HCT116 (cell line): ENCODE data around the gene IGDCC3. TPM values are rescaled to one million over a fixed set of nuclear protein-coding genes. Genes with fewer than 3 reads are reported as not detected.
A peak's percentile ranks its signal among the peaks of the same experiment; 100 is the strongest.

Experiments used
- ATAC-seq: fragments of 200-7000 bp; cut with Tn5 transposase; 2 replicates; pipeline ENCODE4 v1.9.1; 2020; ENCODE audit warnings: mild to moderate bottlenecking, moderate library complexity
- BruUV-seq: library from RNA; stranded (reverse); fragments of 400-500 nt; replicated peaks from 2 replicates; lab custom pipeline; 2021; lab: Mats Ljungman, UMichigan
- CTCF ChIA-PET: fragments of 300-600 bp; sonication (Branson Sonifier 250); formaldehyde crosslinking; loops from one replicate; lab custom pipeline; 2021; ENCODE audit warnings: antibody characterized with exemption; lab: Charles Lee
- POLR2A ChIA-PET: fragments of 300-600, 350-600 bp; sonication (Branson Sonifier 250); formaldehyde crosslinking; loops from one replicate; lab custom pipeline; 2021; ENCODE audit warnings: antibody characterized with exemption; lab: Charles Lee
- RAD21 ChIA-PET, 2 experiments: fragments of 300-600 bp; sonication (Branson Sonifier 250); formaldehyde crosslinking; loops; one replicate each; lab custom pipeline; 2023; ENCODE audit warnings: low total read pairs in 2 of 2; ENCODE audit not compliant: uncharacterized antibody in 2 of 2, unreplicated experiment in 2 of 2, low non-redundant PET in 1 of 2; lab: Charles Lee
- DNase-seq: peaks from one replicate; pipeline ENCODE4 v3.0.0-alpha.2; 2010; ENCODE audit warnings: low read depth, low spot score
- H2AFZ ChIP-seq: fragments of 200-600 bp; shearing (Covaris generic), sonication (generic); 2 replicates; pipeline ENCODE4 v1.6.1; 2017; ENCODE audit warnings: low read depth, mixed run types, mixed read lengths, antibody characterized with exemption, low read length; ENCODE audit not compliant: poor library complexity, severe bottlenecking
- H3K27ac ChIP-seq: 2 replicates; pipeline ENCODE4 v1.5.1; 2012; ENCODE audit warnings: low read depth, low read length
- H3K27me3 ChIP-seq: fragments of 200-600 bp; sonication (generic); 2 replicates; pipeline ENCODE4 v1.6.1; 2016; ENCODE audit warnings: mixed run types, low read length, mixed read lengths; ENCODE audit not compliant: insufficient read depth
- H3K36me3 ChIP-seq, 2 experiments: fragments of 200-500 bp in 1 of 2; fragments of 200-600 bp in 1 of 2; sonication (Bioruptor generic) in 1 of 2; sonication (generic) in 1 of 2; 2 replicates each; pipeline versions ENCODE4 v1.5.1 to v1.6.1; 2014 to 2016; ENCODE audit warnings: low read length in 2 of 2, inconsistent platforms in 1 of 2, mixed read lengths in 1 of 2, mixed run types in 1 of 2; ENCODE audit not compliant: insufficient read depth in 2 of 2, control insufficient read depth in 1 of 2
- H3K4me1 ChIP-seq, 2 experiments: fragments of 200-600 bp in 1 of 2; sonication (generic) in 1 of 2; 2 replicates each; pipeline versions ENCODE4 v1.5.1 to v1.6.1; 2012 to 2017; ENCODE audit warnings: low read length in 2 of 2, inconsistent platforms in 1 of 2, mild to moderate bottlenecking in 1 of 2, mixed read lengths in 1 of 2, mixed run types in 1 of 2, moderate library complexity in 1 of 2; ENCODE audit not compliant: insufficient read depth in 2 of 2, control insufficient read depth in 1 of 2
- H3K4me2 ChIP-seq: fragments of 200-600 bp; sonication (generic); 2 replicates; pipeline ENCODE4 v1.6.1; 2017; ENCODE audit warnings: mixed run types, low read length, mixed read lengths
- H3K4me3 ChIP-seq, 2 experiments: fragments of 200-600 bp in 1 of 2; sonication (generic) in 1 of 2; replicated peaks in 1 of 2; 2 replicates each; pipeline ENCODE4 v1.5.1; 2011 to 2016; ENCODE audit warnings: low read length in 2 of 2, control low read depth in 1 of 2, low read depth in 1 of 2, mild to moderate bottlenecking in 1 of 2, mixed read lengths in 1 of 2, mixed run types in 1 of 2
- H3K79me2 ChIP-seq: fragments of 200-600 bp; sonication (generic); 2 replicates; pipeline ENCODE4 v1.6.1; 2017; ENCODE audit warnings: mild to moderate bottlenecking, mixed run types, low read length, moderate library complexity, mixed read lengths; ENCODE audit not compliant: insufficient read depth
- H3K9ac ChIP-seq: fragments of 200-600 bp; sonication (generic); 2 replicates; pipeline ENCODE4 v1.6.1; 2016; ENCODE audit warnings: low read length, mixed read lengths
- H3K9me2 ChIP-seq: fragments of 200-600 bp; sonication (generic), shearing (Covaris generic); 2 replicates; pipeline ENCODE4 v1.6.1; 2017; ENCODE audit warnings: mixed run types, mild to moderate bottlenecking, moderate library complexity; ENCODE audit not compliant: insufficient read depth
- H3K9me3 ChIP-seq, 2 experiments: fragments of 200-500 bp in 1 of 2; fragments of 200-600 bp in 1 of 2; sonication (Bioruptor generic) in 1 of 2; sonication (generic) in 1 of 2; 2 replicates each; pipeline ENCODE4 v1.6.1; 2014 to 2017; ENCODE audit warnings: low read length in 2 of 2, mixed read lengths in 2 of 2, inconsistent platforms in 1 of 2, low read depth in 1 of 2, mild to moderate bottlenecking in 1 of 2, mixed run types in 1 of 2, moderate library complexity in 1 of 2; ENCODE audit not compliant: control insufficient read depth in 1 of 2, insufficient read depth in 1 of 2
- H4K20me1 ChIP-seq: fragments of 200-600 bp; sonication (generic), shearing (Covaris generic); 2 replicates; pipeline ENCODE4 v1.6.1; 2017; ENCODE audit warnings: mixed run types, mild to moderate bottlenecking, moderate library complexity; ENCODE audit not compliant: insufficient read depth
- CTCF ChIP-seq, 3 experiments: fragments of 200-600 bp in 1 of 3; sonication (generic) in 1 of 3; IDR thresholded peaks in 2 of 3; conservative IDR thresholded peaks in 1 of 3; 2 replicates each; pipeline ENCODE4 v1.5.1; 2012 to 2017; ENCODE audit warnings: low read depth in 2 of 3, low read length in 2 of 3, antibody characterized with exemption in 1 of 3, borderline replicate concordance in 1 of 3, control low read depth in 1 of 3, mild to moderate bottlenecking in 1 of 3, mixed read lengths in 1 of 3, mixed run types in 1 of 3, moderate library complexity in 1 of 3; ENCODE audit not compliant: insufficient read depth in 1 of 3
- ELF1 ChIP-seq: IDR thresholded peaks from 2 replicates; pipeline ENCODE4 v1.6.1; 2012; ENCODE audit warnings: low read depth, borderline replicate concordance
- RAD21 ChIP-seq: IDR thresholded peaks from 2 replicates; pipeline ENCODE4 v1.6.1; 2012; ENCODE audit warnings: low read depth, mild to moderate bottlenecking
- SIN3A ChIP-seq: IDR thresholded peaks from 2 replicates; pipeline ENCODE4 v1.6.1; 2012; ENCODE audit warnings: low read depth
- intact Hi-C: fragments of 100-400 bp; cut with micrococcal nuclease; formaldehyde crosslinking; loops from 2 replicates; pipeline ENCODE4 v1.10.0; 2022
- total RNA-seq: library from RNA; stranded (reverse); gene quantifications from one replicate; pipeline ENCODE4 v1.2.1, GENCODE V29; 2021; ENCODE audit not compliant: unreplicated experiment

Gene IGDCC3
- total RNA-seq, 1 experiment from 2014 or later: 0.44 TPM

- no TSS peak for BruUV-seq
- POLR2A ChIA-PET: interaction anchor here (0.7 to 1.7 kb wide), 5 partner anchors 16 to 423 kb away, joined by 3 to 8 read pairs (median 3); partner anchors contain the start of genes CLPX and RNU5B-1
- peak overlapping the region; percentile 34 for H2AFZ ChIP-seq
Measured at GRCh38 chr15:65400760-65401610, 23.2 kb upstream of the IGDCC3 start.

More at GRCh38 chr15:65400760-65401610, 23.2 kb upstream of the IGDCC3 start:
- Histone ChIP-seq H3K27ac (no peak overlapping the region), H3K4me3 (no peak overlapping the region), H3K9ac (no peak overlapping the region), H3K4me1 (peaks cover 6 to 20% of the 10 kb centered on the region in 2 experiments), H3K27me3 (no peaks in the 10 kb centered on the region), H4K20me1 (no peaks in the 10 kb centered on the region), H3K4me2 (peak overlapping the region; percentile 40), H3K9me2 (no peaks in the 10 kb centered on the region), H3K79me2 (no peaks in the 10 kb centered on the region), H3K36me3 (no peaks in the 10 kb centered on the region), H3K9me3 (no peaks in the 10 kb centered on the region)
- TF ChIP-seq SIN3A: no peak
- TF ChIP-seq RAD21: peak; percentile 85
- TF ChIP-seq ELF1: no peak
- TF ChIP-seq CTCF (IDR thresholded peaks at IDR 0.05 in 2 of 3, conservative IDR thresholded peaks at IDR 0.05 in 1 of 3; ENCODE audit: borderline replicate concordance in 1 of 3, insufficient read depth in 1 of 3, low read depth in 2 of 3, low read length in 2 of 3): peak; percentile 73 to 96 (median 80); a peak in 5 of 6 replicates
- ChIA-PET CTCF (interaction anchor here (0.7 to 3.1 kb wide), 10 partner anchors 9 to 456 kb away, joined by 3 to 21 read pairs (median 4); no protein-coding TSS in a partner anchor), RAD21 (interaction anchor here (0.6 to 0.7 kb wide), 2 partner anchors 78 to 211 kb away, joined by 4 to 8 read pairs; no protein-coding TSS in a partner anchor)
- intact Hi-C loops: loop anchor here (1.0 to 5.0 kb wide), 2 partner anchors 83 to 214 kb away; partner anchors contain the start of gene CLPX
- peak; percentile 95 for ATAC-seq
- DNase-seq: peak; percentile 56
